ENCODE measurements around the gene MMP28. TPM values are rescaled to one million over a fixed set of nuclear protein-coding genes. Genes with fewer than 3 reads are reported as not detected.

MMP28 gene
- total RNA-seq, 1 experiment from 2014 or later, result 2.8 TPM

GRCh38 chr17:35732806-35733136, 62.7 kb downstream of the MMP28 start:
- no peak overlapping the region for H3K4me3 ChIP-seq
- peaks cover 9% of the 10 kb centered on the region; the same call in 1 of the 2 replicates for H3K27me3 ChIP-seq (ENCODE audit: insufficient read depth, low read depth)
- intact Hi-C loops (cut with micrococcal nuclease; ENCODE audit: unreplicated experiment), result no loop called here
- CTCF ChIA-PET, result no interaction called here
- no peaks in the 10 kb centered on the region for H3K9me2 ChIP-seq (ENCODE audit: insufficient read depth)
- H3K4me1 ChIP-seq (replicated peaks; ENCODE audit: insufficient read depth), result no peaks in the 10 kb centered on the region
- no peak overlapping the region for H3K27ac ChIP-seq
- DNase-seq, result no peak
- H3K79me2 ChIP-seq (ENCODE audit: low read depth), result no peaks in the 10 kb centered on the region
- no peaks in the 10 kb centered on the region for H3K36me3 ChIP-seq (ENCODE audit: low read depth)
- no peaks in the 10 kb centered on the region; the same call in 1 of the 2 replicates for H4K20me1 ChIP-seq (ENCODE audit: insufficient read depth)
- TF ChIP-seq, protein P1, sequence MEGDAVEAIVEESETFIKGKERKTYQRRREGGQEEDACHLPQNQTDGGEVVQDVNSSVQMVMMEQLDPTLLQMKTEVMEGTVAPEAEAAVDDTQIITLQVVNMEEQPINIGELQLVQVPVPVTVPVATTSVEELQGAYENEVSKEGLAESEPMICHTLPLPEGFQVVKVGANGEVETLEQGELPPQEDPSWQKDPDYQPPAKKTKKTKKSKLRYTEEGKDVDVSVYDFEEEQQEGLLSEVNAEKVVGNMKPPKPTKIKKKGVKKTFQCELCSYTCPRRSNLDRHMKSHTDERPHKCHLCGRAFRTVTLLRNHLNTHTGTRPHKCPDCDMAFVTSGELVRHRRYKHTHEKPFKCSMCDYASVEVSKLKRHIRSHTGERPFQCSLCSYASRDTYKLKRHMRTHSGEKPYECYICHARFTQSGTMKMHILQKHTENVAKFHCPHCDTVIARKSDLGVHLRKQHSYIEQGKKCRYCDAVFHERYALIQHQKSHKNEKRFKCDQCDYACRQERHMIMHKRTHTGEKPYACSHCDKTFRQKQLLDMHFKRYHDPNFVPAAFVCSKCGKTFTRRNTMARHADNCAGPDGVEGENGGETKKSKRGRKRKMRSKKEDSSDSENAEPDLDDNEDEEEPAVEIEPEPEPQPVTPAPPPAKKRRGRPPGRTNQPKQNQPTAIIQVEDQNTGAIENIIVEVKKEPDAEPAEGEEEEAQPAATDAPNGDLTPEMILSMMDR (conservative IDR thresholded peaks at IDR 0.05), result no peak
- TF ChIP-seq EZH2 (IDR thresholded peaks at IDR 0.05; ENCODE audit: low read depth), result no peak
- H3K4me2 ChIP-seq, result no peak overlapping the region
- H3K9me3 ChIP-seq (ENCODE audit: insufficient read depth, low read depth), result no peaks in the 10 kb centered on the region
- H2AFZ ChIP-seq, result no peak overlapping the region
- POLR2A ChIA-PET (ENCODE audit: unreplicated experiment), result no interaction called here
- no TSS peak for BruUV-seq (replicated peaks)
- H3F3A ChIP-seq (ENCODE audit: insufficient read depth, low read depth), result no peaks in the 10 kb centered on the region

GRCh38 chr17:35731917-35732805, 63.3 kb downstream of the MMP28 start:
- ChIA-PET POLR2A (ENCODE audit: unreplicated experiment) (interaction anchor here (0.6 kb wide), 2 partner anchors 63 to 803 kb away, joined by 4 to 5 read pairs; no protein-coding TSS in a partner anchor), CTCF (interaction anchor here (0.6 kb wide), 1 partner anchor 176 kb away, joined by 4 read pairs; no protein-coding TSS in a partner anchor)
- Histone ChIP-seq H3K36me3 (ENCODE audit: low read depth) (no peaks in the 10 kb centered on the region), H3K79me2 (ENCODE audit: low read depth) (no peaks in the 10 kb centered on the region), H3K9me3 (ENCODE audit: insufficient read depth, low read depth) (no peaks in the 10 kb centered on the region), H3K9me2 (ENCODE audit: insufficient read depth) (no peaks in the 10 kb centered on the region), H4K20me1 (ENCODE audit: insufficient read depth) (no peaks in the 10 kb centered on the region; the same call in 1 of the 2 replicates), H3K27ac (no peak overlapping the region), H3F3A (ENCODE audit: insufficient read depth, low read depth) (no peaks in the 10 kb centered on the region), H3K27me3 (ENCODE audit: insufficient read depth, low read depth) (0 out of 2 replicates have a peak, but pooled peaks cover 6% of the 10 kb centered on the region), H3K4me1 (replicated peaks; ENCODE audit: insufficient read depth) (peaks cover under 1% of the 10 kb centered on the region), H2AFZ (no peak overlapping the region), H3K4me2 (no peak overlapping the region), H3K4me3 (no peak overlapping the region)
- intact Hi-C loops (cut with micrococcal nuclease; ENCODE audit: unreplicated experiment), result no loop called here
- no TSS peak for BruUV-seq (replicated peaks)
- no peak for TF ChIP-seq EZH2 (IDR thresholded peaks at IDR 0.05; ENCODE audit: low read depth)
- TF ChIP-seq, protein P1 (conservative IDR thresholded peaks at IDR 0.05), result no peak
- DNase-seq, result no peak

DNA sequence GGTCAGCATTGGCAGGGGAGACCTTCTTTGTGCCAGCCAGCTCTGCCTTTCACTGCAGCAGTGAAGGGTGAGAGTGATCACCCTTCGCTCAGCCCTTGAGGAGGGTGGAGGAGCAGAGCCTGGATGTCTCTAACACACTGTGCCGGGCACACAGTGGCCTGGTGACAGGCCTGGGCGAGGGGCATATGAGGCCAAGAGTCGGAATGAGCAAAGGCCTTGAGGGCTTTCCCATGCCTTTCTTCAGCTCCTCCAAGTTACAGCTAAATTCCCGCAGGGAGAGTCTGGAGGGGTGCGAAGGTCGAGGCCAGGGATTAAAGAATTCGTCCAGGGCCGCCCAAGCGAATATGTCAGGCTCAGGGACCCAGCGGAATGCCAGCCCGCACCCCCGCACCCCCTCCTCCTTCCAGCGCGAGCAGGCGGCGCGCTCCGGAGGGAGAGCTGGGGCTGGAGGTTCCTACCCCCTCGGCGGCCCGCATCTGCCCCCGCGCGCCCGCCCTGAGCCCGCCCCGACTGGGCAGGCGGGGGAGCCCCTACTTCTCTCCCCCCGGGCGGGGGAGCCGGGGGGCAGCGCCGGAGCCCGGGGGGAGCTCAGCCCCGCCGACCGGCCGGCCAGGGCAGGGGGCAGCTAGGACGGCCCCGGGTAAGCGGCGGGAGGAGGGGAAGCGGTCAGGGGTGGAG, 64.1 kb downstream of the MMP28 start, which contains the start of gene RASL10B:
Gene RASL10B (plus strand): TSS at position 401 of the 678 bp plus-strand sequence. CDS start 3,546 bp downstream, outside the sequence.
- H4K20me1 ChIP-seq (ENCODE audit: insufficient read depth), result peaks cover 4% of the 10 kb centered on the region; the same call in 1 of the 2 replicates
- no peaks in the 10 kb centered on the region for H3K36me3 ChIP-seq (ENCODE audit: low read depth)
- BruUV-seq (replicated peaks), result no TSS peak
- no peak within 1 kb of the TSS for H3K4me3 ChIP-seq
- CTCF ChIA-PET, result interaction anchor here (0.6 kb wide), 1 partner anchor 175 kb away, joined by 4 read pairs; no protein-coding TSS in a partner anchor
- H3K27me3 ChIP-seq (ENCODE audit: insufficient read depth, low read depth), result 0 out of 2 replicates have a peak, but pooled peaks cover 4% of the 10 kb centered on the region
- H3K9me2 ChIP-seq (ENCODE audit: insufficient read depth), result no peaks in the 10 kb centered on the region
- intact Hi-C loops (cut with micrococcal nuclease; ENCODE audit: unreplicated experiment), result no loop called here
- H3K79me2 ChIP-seq (ENCODE audit: low read depth), result no peaks in the 10 kb centered on the region
- TF ChIP-seq, protein P1 (conservative IDR thresholded peaks at IDR 0.05), result no peak
- TF ChIP-seq EZH2 (IDR thresholded peaks at IDR 0.05; ENCODE audit: low read depth), result no peak
- POLR2A ChIA-PET (ENCODE audit: unreplicated experiment), result interaction anchor here (0.6 kb wide), 1 partner anchor 804 kb away, joined by 5 read pairs; no protein-coding TSS in a partner anchor
- no peaks in the 10 kb centered on the region for H3K9me3 ChIP-seq (ENCODE audit: insufficient read depth, low read depth)
- no peak within 1 kb of the TSS; the same call in 1 of the 2 replicates for H3K4me2 ChIP-seq
- H3K4me1 ChIP-seq (replicated peaks; ENCODE audit: insufficient read depth), result peaks cover 8% of the 10 kb centered on the region
- no peak within 1 kb of the TSS for H2AFZ ChIP-seq
- DNase-seq, result no peak
- H3F3A ChIP-seq (ENCODE audit: insufficient read depth, low read depth), result no peaks in the 10 kb centered on the region
- H3K27ac ChIP-seq, result no peak within 1 kb of the TSS
